WTC11 (cell line): Measurements from ENCODE around the gene PYGB. TPM values are rescaled to one million over a fixed set of nuclear protein-coding genes. Genes with fewer than 3 reads are reported as not detected.

Experiments used
- ATAC-seq: fragments of 200-7000 bp; cut with Tn5 transposase; 2 replicates; pipeline ENCODE4 v1.10.0; 2021; ENCODE audit warnings: mild to moderate bottlenecking, moderate library complexity
- CTCF ChIA-PET: fragments of 300-600 bp; sonication (Branson Sonifier 250); formaldehyde crosslinking; loops from one replicate; lab custom pipeline; 2021; ENCODE audit warnings: antibody characterized with exemption; lab: Charles Lee
- POLR2A ChIA-PET: fragments of 350-600 bp; sonication (Branson Sonifier 250); formaldehyde crosslinking; loops from one replicate; lab custom pipeline; 2021; ENCODE audit warnings: antibody characterized with exemption; lab: Charles Lee
- DNase-seq: peaks from one replicate; pipeline ENCODE4 v3.0.0; 2021; ENCODE audit warnings: low spot score
- H3K27ac Mint-ChIP-seq: 2 replicates; pipeline ENCODE4 v1.8.0; 2021; ENCODE audit warnings: mixed read lengths
- H3K27me3 Mint-ChIP-seq: 2 replicates; pipeline ENCODE4 v1.8.0; 2021; ENCODE audit warnings: low read depth, mild to moderate bottlenecking, moderate library complexity, mixed read lengths
- H3K36me3 Mint-ChIP-seq: 2 replicates; pipeline ENCODE4 v1.8.0; 2021; ENCODE audit warnings: mixed read lengths
- H3K4me1 Mint-ChIP-seq: 2 replicates; pipeline ENCODE4 v1.8.0; 2022; ENCODE audit warnings: mixed read lengths
- H3K4me3 Mint-ChIP-seq: 2 replicates; pipeline ENCODE4 v1.8.0; 2021; ENCODE audit warnings: mild to moderate bottlenecking, moderate library complexity, mixed read lengths
- H3K9me3 Mint-ChIP-seq: 2 replicates; pipeline ENCODE4 v1.8.0; 2021; ENCODE audit warnings: mixed read lengths
- ARID4B ChIP-seq: sonication (generic); formaldehyde crosslinking; IDR thresholded peaks from 2 replicates; pipeline ENCODE4 v1.8.0; 2023; ENCODE audit warnings: missing genetic modification reagents, mild to moderate bottlenecking, borderline replicate concordance
- ATF1 ChIP-seq: sonication (generic); formaldehyde crosslinking; IDR thresholded peaks from 2 replicates; pipeline ENCODE4 v1.8.1; 2023; ENCODE audit warnings: mild to moderate bottlenecking, moderate library complexity, missing genetic modification reagents
- ETV6 ChIP-seq: sonication (generic); formaldehyde crosslinking; IDR thresholded peaks from 2 replicates; pipeline ENCODE4 v1.8.1; 2022; ENCODE audit warnings: mild to moderate bottlenecking, missing genetic modification reagents
- JUN ChIP-seq: sonication (generic); formaldehyde crosslinking; IDR thresholded peaks from 2 replicates; pipeline ENCODE4 v1.8.0; 2023; ENCODE audit warnings: mild to moderate bottlenecking, missing genetic modification reagents
- MYBL2 ChIP-seq: sonication (generic); formaldehyde crosslinking; IDR thresholded peaks from 2 replicates; pipeline ENCODE4 v1.8.1; 2023; ENCODE audit warnings: mild to moderate bottlenecking, moderate library complexity, missing genetic modification reagents
- NR2C2 ChIP-seq: sonication (generic); formaldehyde crosslinking; IDR thresholded peaks from 2 replicates; pipeline ENCODE4 v1.8.0; 2022; ENCODE audit warnings: mild to moderate bottlenecking, missing genetic modification reagents
- NR3C1 ChIP-seq: sonication (generic); formaldehyde crosslinking; conservative IDR thresholded peaks from 2 replicates; pipeline ENCODE4 v1.8.1; 2023; ENCODE audit warnings: low read depth, mild to moderate bottlenecking, missing genetic modification reagents
- PREB ChIP-seq: sonication (generic); formaldehyde crosslinking; IDR thresholded peaks from 2 replicates; pipeline ENCODE4 v1.8.1; 2022; ENCODE audit warnings: mild to moderate bottlenecking, missing genetic modification reagents, moderate library complexity, borderline replicate concordance
- RORB ChIP-seq: fragments of 250-450 bp; sonication (Bioruptor Pico); IDR thresholded peaks from 2 replicates; pipeline ENCODE4 v1.9.0; 2021; ENCODE audit warnings: mild to moderate bottlenecking
- TEAD4 ChIP-seq: sonication (generic); formaldehyde crosslinking; IDR thresholded peaks from 2 replicates; pipeline ENCODE4 v1.8.0; 2022; ENCODE audit warnings: mild to moderate bottlenecking, missing genetic modification reagents
- TP53 ChIP-seq: sonication (generic); formaldehyde crosslinking; IDR thresholded peaks from 2 replicates; pipeline ENCODE4 v1.8.1; 2023; ENCODE audit warnings: mild to moderate bottlenecking, missing genetic modification reagents
- total RNA-seq: library from RNA; stranded (reverse); gene quantifications from 3 replicates; pipeline ENCODE4 v1.2.3, GENCODE V29; 2021
- TF ChIP-seq, protein P1 (sequence below): fragments of 250-450 bp; sonication (Bioruptor Pico); IDR thresholded peaks from 2 replicates; pipeline ENCODE4 v1.9.0; 2021; ENCODE audit warnings: mild to moderate bottlenecking
- TF ChIP-seq, protein P2 (sequence below): sonication (generic); formaldehyde crosslinking; IDR thresholded peaks from 2 replicates; pipeline ENCODE4 v1.8.1; 2023; ENCODE audit warnings: mild to moderate bottlenecking, missing genetic modification reagents, borderline replicate concordance
- TF ChIP-seq, protein P3 (sequence below): sonication (generic); formaldehyde crosslinking; IDR thresholded peaks from 2 replicates; pipeline ENCODE4 v1.8.1; 2023; ENCODE audit warnings: mild to moderate bottlenecking, missing genetic modification reagents, moderate library complexity

The PYGB gene
- total RNA-seq, 1 experiment from 2014 or later = 48.5 TPM

GRCh38 chr20:25269833-25270170 lies 21.9 kb downstream of the PYGB start:
- ATAC-seq (no peak), DNase-seq (no peak)
- TF ChIP-seq RORB (CRISPR knock-in tag) (no peak), PREB (CRISPR knock-in tag) (no peak), NR3C1 (CRISPR knock-in tag) (no peak), ETV6 (CRISPR knock-in tag) (no peak), ATF1 (CRISPR knock-in tag) (no peak), JUN (CRISPR knock-in tag) (no peak), TP53 (CRISPR knock-in tag) (no peak)
- TF ChIP-seq, protein P1, sequence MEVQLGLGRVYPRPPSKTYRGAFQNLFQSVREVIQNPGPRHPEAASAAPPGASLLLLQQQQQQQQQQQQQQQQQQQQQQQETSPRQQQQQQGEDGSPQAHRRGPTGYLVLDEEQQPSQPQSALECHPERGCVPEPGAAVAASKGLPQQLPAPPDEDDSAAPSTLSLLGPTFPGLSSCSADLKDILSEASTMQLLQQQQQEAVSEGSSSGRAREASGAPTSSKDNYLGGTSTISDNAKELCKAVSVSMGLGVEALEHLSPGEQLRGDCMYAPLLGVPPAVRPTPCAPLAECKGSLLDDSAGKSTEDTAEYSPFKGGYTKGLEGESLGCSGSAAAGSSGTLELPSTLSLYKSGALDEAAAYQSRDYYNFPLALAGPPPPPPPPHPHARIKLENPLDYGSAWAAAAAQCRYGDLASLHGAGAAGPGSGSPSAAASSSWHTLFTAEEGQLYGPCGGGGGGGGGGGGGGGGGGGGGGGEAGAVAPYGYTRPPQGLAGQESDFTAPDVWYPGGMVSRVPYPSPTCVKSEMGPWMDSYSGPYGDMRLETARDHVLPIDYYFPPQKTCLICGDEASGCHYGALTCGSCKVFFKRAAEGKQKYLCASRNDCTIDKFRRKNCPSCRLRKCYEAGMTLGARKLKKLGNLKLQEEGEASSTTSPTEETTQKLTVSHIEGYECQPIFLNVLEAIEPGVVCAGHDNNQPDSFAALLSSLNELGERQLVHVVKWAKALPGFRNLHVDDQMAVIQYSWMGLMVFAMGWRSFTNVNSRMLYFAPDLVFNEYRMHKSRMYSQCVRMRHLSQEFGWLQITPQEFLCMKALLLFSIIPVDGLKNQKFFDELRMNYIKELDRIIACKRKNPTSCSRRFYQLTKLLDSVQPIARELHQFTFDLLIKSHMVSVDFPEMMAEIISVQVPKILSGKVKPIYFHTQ (CRISPR knock-in tag) = no peak
- TF ChIP-seq, protein P2, sequence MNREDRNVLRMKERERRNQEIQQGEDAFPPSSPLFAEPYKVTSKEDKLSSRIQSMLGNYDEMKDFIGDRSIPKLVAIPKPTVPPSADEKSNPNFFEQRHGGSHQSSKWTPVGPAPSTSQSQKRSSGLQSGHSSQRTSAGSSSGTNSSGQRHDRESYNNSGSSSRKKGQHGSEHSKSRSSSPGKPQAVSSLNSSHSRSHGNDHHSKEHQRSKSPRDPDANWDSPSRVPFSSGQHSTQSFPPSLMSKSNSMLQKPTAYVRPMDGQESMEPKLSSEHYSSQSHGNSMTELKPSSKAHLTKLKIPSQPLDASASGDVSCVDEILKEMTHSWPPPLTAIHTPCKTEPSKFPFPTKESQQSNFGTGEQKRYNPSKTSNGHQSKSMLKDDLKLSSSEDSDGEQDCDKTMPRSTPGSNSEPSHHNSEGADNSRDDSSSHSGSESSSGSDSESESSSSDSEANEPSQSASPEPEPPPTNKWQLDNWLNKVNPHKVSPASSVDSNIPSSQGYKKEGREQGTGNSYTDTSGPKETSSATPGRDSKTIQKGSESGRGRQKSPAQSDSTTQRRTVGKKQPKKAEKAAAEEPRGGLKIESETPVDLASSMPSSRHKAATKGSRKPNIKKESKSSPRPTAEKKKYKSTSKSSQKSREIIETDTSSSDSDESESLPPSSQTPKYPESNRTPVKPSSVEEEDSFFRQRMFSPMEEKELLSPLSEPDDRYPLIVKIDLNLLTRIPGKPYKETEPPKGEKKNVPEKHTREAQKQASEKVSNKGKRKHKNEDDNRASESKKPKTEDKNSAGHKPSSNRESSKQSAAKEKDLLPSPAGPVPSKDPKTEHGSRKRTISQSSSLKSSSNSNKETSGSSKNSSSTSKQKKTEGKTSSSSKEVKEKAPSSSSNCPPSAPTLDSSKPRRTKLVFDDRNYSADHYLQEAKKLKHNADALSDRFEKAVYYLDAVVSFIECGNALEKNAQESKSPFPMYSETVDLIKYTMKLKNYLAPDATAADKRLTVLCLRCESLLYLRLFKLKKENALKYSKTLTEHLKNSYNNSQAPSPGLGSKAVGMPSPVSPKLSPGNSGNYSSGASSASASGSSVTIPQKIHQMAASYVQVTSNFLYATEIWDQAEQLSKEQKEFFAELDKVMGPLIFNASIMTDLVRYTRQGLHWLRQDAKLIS (CRISPR knock-in tag) = no peak
- H3K36me3 Mint-ChIP-seq = peaks cover 34% of the 10 kb centered on the region
- ChIA-PET CTCF (interaction anchor here (1.2 kb wide), 1 partner anchor 45 kb away, joined by 3 read pairs; no protein-coding TSS in a partner anchor), POLR2A (interaction anchor here (0.9 kb wide), 1 partner anchor 16 kb away, joined by 3 read pairs; no protein-coding TSS in a partner anchor)
- H3K27ac Mint-ChIP-seq = no peak overlapping the region
- H3K4me1 Mint-ChIP-seq = no peaks in the 10 kb centered on the region
- H3K9me3 Mint-ChIP-seq = peaks cover 1% of the 10 kb centered on the region; the same call in 1 of the 2 replicates
- no peaks in the 10 kb centered on the region for H3K27me3 Mint-ChIP-seq
- H3K4me3 Mint-ChIP-seq = no peak overlapping the region

DNA sequence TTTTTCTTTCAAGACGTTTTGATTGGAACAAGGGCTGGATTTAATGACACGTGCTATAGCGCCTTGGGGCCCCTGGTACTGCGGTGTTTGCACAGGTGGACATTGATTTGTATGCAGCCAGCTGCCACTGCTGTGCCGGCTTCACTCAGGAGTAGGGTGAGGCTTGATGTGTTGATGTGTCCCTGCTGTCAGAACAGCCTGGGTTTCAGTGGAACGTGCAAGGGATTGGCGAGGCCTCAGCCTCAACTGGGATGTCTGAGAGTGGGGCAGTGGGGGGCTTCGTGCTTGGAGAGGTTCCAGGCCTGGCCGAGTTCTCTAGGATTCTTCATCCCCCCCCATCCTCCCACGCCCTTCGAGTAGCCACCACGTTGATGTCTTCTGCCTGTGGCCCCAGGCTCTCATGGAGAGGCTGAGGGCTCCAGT lies 23.0 kb downstream of the PYGB start:
- H3K27me3 Mint-ChIP-seq = no peaks in the 10 kb centered on the region
- ChIA-PET CTCF (no interaction called here), POLR2A (no interaction called here)
- H3K4me3 Mint-ChIP-seq = no peak overlapping the region
- H3K36me3 Mint-ChIP-seq = peaks cover 34% of the 10 kb centered on the region
- H3K27ac Mint-ChIP-seq = no peak overlapping the region
- peak; percentile 3 for DNase-seq
- TF ChIP-seq NR2C2 (CRISPR knock-in tag) (no peak), TP53 (CRISPR knock-in tag) (no peak), MYBL2 (no peak), TEAD4 (no peak), ARID4B (CRISPR knock-in tag) (no peak)
- TF ChIP-seq, protein P3, sequence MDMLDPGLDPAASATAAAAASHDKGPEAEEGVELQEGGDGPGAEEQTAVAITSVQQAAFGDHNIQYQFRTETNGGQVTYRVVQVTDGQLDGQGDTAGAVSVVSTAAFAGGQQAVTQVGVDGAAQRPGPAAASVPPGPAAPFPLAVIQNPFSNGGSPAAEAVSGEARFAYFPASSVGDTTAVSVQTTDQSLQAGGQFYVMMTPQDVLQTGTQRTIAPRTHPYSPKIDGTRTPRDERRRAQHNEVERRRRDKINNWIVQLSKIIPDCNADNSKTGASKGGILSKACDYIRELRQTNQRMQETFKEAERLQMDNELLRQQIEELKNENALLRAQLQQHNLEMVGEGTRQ (CRISPR knock-in tag) = no peak
- TF ChIP-seq, all 79 proteins: peak for 0
- no peaks in the 10 kb centered on the region for H3K9me3 Mint-ChIP-seq
- H3K4me1 Mint-ChIP-seq = no peaks in the 10 kb centered on the region
- ATAC-seq = no peak
